Mammary epithelial cell (primary cell): ENCODE measurements around the gene BHLHE23.

ENCODE experiments used
- EZH2 ChIP-seq: IDR thresholded peaks from 2 replicates; pipeline ENCODE4 v1.6.1; 2012; ENCODE audit warnings: low read length, inconsistent platforms, borderline replicate concordance
- TF ChIP-seq, protein P1 (sequence below), 2 donors: IDR thresholded peaks in 1 of 2; conservative IDR thresholded peaks in 1 of 2; 2 replicates each; pipeline ENCODE4 v1.5.1; 2011 to 2012; ENCODE audit warnings: inconsistent platforms in 2 of 2, low read length in 2 of 2, mild to moderate bottlenecking in 2 of 2, control low read depth in 1 of 2, low read depth in 1 of 2; ENCODE audit not compliant: insufficient read depth in 1 of 2; ENCODE audit errors: extremely low read depth in 1 of 2

DNA sequence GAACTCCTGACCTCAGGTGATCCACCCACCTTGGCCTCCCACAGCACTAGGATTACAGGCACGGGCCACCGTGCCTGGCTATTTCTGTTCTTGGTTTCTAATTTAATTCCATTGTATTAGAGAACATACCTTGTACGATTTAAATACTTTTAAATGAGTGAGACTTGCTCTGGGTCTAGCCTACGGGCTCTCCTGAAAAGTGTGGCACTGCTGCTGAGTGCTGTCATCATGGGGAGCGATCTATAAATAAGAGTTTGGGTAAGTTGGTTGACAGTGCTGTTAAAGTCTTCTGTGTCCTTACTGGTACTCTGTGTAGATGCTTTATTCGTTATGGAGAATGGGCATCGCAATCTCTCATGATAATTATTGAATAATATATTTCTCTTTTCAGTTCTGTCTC is 35.0 kb upstream of the BHLHE23 start:
- TF ChIP-seq, protein P1, sequence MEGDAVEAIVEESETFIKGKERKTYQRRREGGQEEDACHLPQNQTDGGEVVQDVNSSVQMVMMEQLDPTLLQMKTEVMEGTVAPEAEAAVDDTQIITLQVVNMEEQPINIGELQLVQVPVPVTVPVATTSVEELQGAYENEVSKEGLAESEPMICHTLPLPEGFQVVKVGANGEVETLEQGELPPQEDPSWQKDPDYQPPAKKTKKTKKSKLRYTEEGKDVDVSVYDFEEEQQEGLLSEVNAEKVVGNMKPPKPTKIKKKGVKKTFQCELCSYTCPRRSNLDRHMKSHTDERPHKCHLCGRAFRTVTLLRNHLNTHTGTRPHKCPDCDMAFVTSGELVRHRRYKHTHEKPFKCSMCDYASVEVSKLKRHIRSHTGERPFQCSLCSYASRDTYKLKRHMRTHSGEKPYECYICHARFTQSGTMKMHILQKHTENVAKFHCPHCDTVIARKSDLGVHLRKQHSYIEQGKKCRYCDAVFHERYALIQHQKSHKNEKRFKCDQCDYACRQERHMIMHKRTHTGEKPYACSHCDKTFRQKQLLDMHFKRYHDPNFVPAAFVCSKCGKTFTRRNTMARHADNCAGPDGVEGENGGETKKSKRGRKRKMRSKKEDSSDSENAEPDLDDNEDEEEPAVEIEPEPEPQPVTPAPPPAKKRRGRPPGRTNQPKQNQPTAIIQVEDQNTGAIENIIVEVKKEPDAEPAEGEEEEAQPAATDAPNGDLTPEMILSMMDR (conservative IDR thresholded peaks at IDR 0.05 in 1 of 2, IDR thresholded peaks at IDR 0.05 in 1 of 2; ENCODE audit: extremely low read depth in 1 of 2, insufficient read depth in 1 of 2, low read depth in 1 of 2, low read length in 2 of 2): no peak
- no peak for TF ChIP-seq EZH2
